Peyer's patch (tissue), 4 donors: ENCODE data around the gene TPRG1L. TPM values are rescaled to one million over a fixed set of nuclear protein-coding genes. Genes with fewer than 3 reads are reported as not detected.

ENCODE experiments used
- DNase-seq, 3 donors: peaks; one replicate each; pipeline ENCODE4 v3.0.0-alpha.2; 2017 to 2019
- H3K27ac ChIP-seq, 4 donors: fragments of 200-600 bp; sonication (generic); one replicate each; pipeline ENCODE4 v1.5.1; 2016 to 2019
- H3K27me3 ChIP-seq, 2 donors: fragments of 200-600 bp; sonication (generic); one replicate each; pipeline ENCODE4 v1.5.1; 2019
- H3K36me3 ChIP-seq, 3 donors: fragments of 200-600 bp; sonication (generic); one replicate each; pipeline ENCODE4 v1.5.1; 2016 to 2019
- H3K4me1 ChIP-seq, 4 donors: fragments of 200-600 bp; sonication (generic); one replicate each; pipeline ENCODE4 v1.5.1; 2016 to 2019
- H3K4me3 ChIP-seq, 4 donors: fragments of 200-600 bp; sonication (generic); 1 replicate in 3 of 4; 2 replicates in 1 of 4; pipeline ENCODE4 v1.5.1; 2016 to 2019; ENCODE audit warnings: mild to moderate bottlenecking in 1 of 4
- H3K9me3 ChIP-seq, 4 donors: fragments of 200-600 bp; sonication (generic); one replicate each; pipeline ENCODE4 v1.5.1; 2016 to 2019; ENCODE audit warnings: mild to moderate bottlenecking in 1 of 4
- CTCF ChIP-seq, 6 experiments: fragments of 450-650 bp in 4 of 6; fragments of 200-600 bp in 2 of 6; sonication (generic) in 1 of 6; IDR thresholded peaks; one replicate each; pipeline ENCODE4 v1.5.1; 2017 to 2019; ENCODE audit warnings: antibody characterized with exemption in 6 of 6, mild to moderate bottlenecking in 3 of 6, moderate library complexity in 1 of 6
- POLR2A ChIP-seq, 2 donors: fragments of 450-650 bp; IDR thresholded peaks; one replicate each; pipeline ENCODE4 v1.5.1; 2017; ENCODE audit warnings: antibody characterized with exemption in 2 of 2, mild to moderate bottlenecking in 2 of 2, moderate library complexity in 2 of 2
- total RNA-seq, 4 donors: library from RNA; depleted of rRNA; stranded (reverse); fragments of >200 nt; gene quantifications; one replicate each; pipeline ENCODE4 v1.1.0, GENCODE V29; 2016

Gene TPRG1L
- total RNA-seq, 4 donors from 2014 or later: 16.5 to 93.9 (median 71.3) TPM

DNA sequence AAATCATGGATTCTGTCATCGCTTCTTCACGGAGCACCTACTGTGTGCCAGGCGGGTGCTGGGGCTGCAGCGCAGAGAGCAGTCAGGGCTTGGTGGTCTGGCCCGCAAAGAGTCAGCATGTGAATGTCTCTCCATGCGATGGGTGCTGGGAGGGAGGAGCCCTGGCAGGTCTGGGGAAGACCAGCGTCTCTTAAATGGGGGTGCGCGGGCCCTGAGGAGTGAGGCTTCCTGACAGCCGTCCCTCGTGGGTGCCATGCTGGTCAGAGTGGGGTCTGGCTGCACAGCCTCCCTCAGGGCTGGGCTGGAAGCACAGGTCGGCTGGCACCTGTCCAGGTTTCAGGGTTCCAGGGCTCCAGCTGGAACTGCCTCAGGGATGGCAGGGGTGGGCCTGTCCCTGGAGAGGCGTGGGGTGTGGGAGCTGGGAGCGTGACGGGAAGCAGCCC, 46.0 kb downstream of the TPRG1L start:
- TF ChIP-seq POLR2A (IDR thresholded peaks at IDR 0.05): no peak
- TF ChIP-seq CTCF (IDR thresholded peaks at IDR 0.05): no peak
- peak in 1 of 3 donors; percentile 43 for DNase-seq
- Histone ChIP-seq H3K9me3 (no peaks in the 10 kb centered on the region), H3K36me3 (no peaks in the 10 kb centered on the region), H3K4me1 (peaks cover 0 to 20% (median 11%) of the 10 kb centered on the region in 4 donors), H3K27ac (no peak overlapping the region), H3K27me3 (no peaks in the 10 kb centered on the region), H3K4me3 (no peak overlapping the region)

DNA sequence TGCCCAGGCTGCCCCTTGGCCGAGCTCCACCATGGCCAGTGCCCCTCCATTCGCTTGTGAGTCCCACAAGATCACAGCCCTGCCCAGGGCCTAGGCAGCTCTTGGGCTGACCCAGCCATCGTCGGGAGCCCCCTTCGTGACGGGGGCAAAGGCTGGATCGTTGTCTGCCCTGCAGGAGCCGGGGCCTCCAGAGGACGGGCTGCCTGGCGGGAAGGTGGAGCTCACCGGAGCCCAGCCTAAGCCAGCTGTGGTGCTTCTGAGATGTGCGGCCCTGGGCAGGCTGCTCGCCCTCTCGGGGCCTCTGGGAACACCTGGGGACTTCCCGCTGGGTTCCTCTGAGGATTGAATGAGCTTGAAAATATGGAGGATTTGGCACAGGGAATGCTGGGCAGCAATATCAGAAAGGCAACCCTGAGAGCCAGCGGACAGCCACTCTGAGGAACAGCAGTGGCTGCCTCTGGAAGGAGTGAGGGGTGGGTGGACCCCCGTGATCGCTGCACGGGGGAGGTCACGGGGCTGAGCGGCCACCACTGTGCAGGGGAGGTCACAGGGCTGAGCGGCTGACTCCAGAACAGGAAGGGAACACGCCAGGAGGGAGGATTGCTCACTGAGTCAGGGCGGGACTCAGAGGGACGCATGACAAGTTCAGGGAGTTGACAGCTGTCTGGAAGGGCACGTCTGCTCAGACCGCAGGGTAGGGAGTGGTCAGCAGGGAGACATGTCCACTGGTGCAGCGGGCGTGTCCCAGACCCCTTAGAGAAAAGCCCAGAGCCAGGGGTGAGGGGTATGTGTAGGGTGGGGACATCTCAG, 46.8 kb downstream of the TPRG1L start:
- Histone ChIP-seq H3K4me3 (no peak overlapping the region), H3K27ac (no peak overlapping the region), H3K4me1 (peaks cover 0 to 20% (median 10%) of the 10 kb centered on the region in 4 donors), H3K36me3 (no peaks in the 10 kb centered on the region), H3K27me3 (no peaks in the 10 kb centered on the region), H3K9me3 (no peaks in the 10 kb centered on the region)
- peak in 1 of 3 donors; percentile 48 for DNase-seq
- TF ChIP-seq POLR2A (IDR thresholded peaks at IDR 0.05) (no peak), CTCF (IDR thresholded peaks at IDR 0.05) (no peak)

GRCh38 chr1:3672231-3672970, 47.6 kb downstream of the TPRG1L start:
- H3K27me3 ChIP-seq: no peaks in the 10 kb centered on the region
- peak overlapping the region in 2 of 4 donors; percentile 9 to 44 for H3K27ac ChIP-seq
- no peaks in the 10 kb centered on the region for H3K9me3 ChIP-seq
- H3K4me3 ChIP-seq: peak overlapping the region in 1 of 4 donors; percentile 22
- H3K4me1 ChIP-seq: peaks cover 0 to 15% (median 6%) of the 10 kb centered on the region in 4 donors
- no peaks in the 10 kb centered on the region for H3K36me3 ChIP-seq
- TF ChIP-seq CTCF (IDR thresholded peaks at IDR 0.05): no peak
- no peak for TF ChIP-seq POLR2A (IDR thresholded peaks at IDR 0.05)
- DNase-seq: peak in 1 of 3 donors; percentile 40

DNA sequence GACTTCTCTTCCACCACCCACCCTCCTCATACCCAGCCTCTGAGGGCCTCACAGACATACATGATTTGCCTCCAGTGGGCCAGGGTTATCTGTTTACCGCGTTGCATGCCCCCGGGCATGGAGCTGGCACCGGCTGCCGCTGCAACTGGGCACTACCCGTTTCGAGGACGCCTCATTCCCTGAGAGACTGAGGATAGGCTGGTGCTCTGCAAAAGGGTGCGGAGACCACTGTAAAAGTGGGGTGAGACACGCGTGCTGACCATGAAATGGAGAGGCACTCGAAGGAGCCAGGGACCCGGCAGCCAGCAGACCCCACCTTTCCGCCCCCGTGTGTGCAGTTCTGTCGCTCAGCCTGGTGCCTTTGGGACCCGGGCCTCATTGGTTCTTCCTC, 48.2 kb downstream of the TPRG1L start:
- TF ChIP-seq CTCF (IDR thresholded peaks at IDR 0.05) (no peak), POLR2A (IDR thresholded peaks at IDR 0.05) (no peak)
- Histone ChIP-seq H3K4me3 (peak overlapping the region in 3 of 4 donors; percentile 22 to 37 (median 26)), H3K27me3 (no peaks in the 10 kb centered on the region), H3K9me3 (no peaks in the 10 kb centered on the region), H3K36me3 (no peaks in the 10 kb centered on the region), H3K4me1 (peaks cover 0 to 11% (median 4%) of the 10 kb centered on the region in 4 donors), H3K27ac (peak overlapping the region in 2 of 4 donors; percentile 9 to 44)
- DNase-seq: peak in 1 of 3 donors; percentile 32

DNA sequence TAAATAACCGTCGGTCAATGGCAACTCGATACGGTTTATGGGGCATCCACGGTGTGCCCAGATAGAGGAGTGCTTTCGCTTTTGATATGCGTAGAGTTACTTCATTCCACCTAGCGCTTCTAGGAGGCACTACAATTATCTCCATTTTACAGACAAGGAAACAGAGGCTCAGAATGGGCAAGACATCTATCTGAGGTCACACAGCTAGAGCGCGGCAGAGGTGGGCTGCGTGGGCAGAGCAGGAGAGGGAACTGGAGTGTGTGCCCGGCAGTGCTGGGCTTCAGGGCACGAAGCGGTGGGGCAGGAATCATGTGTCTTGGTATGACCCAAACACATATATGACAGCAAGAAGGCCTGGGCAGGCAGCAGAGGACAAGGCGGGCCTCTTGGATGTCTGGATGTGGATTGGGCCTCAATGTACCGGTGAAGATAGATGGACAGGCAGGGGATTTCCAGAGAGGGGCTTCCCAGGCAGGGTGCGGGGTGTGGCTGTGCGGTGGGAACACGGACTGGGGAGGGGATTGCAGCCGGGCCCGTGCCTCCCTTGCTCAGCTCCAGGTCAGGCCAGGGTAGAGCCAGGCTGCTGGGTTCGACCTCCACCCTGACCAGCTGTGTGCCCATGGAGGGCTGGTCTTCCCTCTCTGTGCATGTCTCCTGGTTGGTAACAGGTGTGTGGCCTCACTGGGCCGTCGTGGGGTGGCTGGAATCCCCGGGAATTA, 48.7 kb downstream of the TPRG1L start:
- TF ChIP-seq CTCF (IDR thresholded peaks at IDR 0.05): peak in 3 of 6 experiments; percentile 10 to 43 (median 41)
- TF ChIP-seq POLR2A (IDR thresholded peaks at IDR 0.05): no peak
- Histone ChIP-seq H3K4me1 (peaks cover 0 to 16% (median 4%) of the 10 kb centered on the region in 4 donors), H3K9me3 (no peaks in the 10 kb centered on the region), H3K36me3 (no peaks in the 10 kb centered on the region), H3K27me3 (no peaks in the 10 kb centered on the region), H3K4me3 (peak overlapping the region in 3 of 4 donors; percentile 22 to 37 (median 26)), H3K27ac (peak overlapping the region in 2 of 4 donors; percentile 9 to 44)
- no peak for DNase-seq
